Prostate gland (tissue), 2 donors: ENCODE results near the gene DDN.

Source experiments
- POLR2A ChIP-seq: fragments of 450-650 bp; IDR thresholded peaks from one replicate; pipeline ENCODE4 v1.6.1; 2016; ENCODE audit warnings: antibody characterized with exemption, mild to moderate bottlenecking
- TF ChIP-seq, protein P1 (sequence below), 4 experiments: fragments of 200-600 bp in 2 of 4; fragments of 450-650 bp in 2 of 4; sonication (generic) in 2 of 4; IDR thresholded peaks; 1 replicate in 3 of 4; 2 replicates in 1 of 4; pipeline ENCODE4 v1.5.1; 2016 to 2019; ENCODE audit warnings: antibody characterized with exemption in 4 of 4, mild to moderate bottlenecking in 2 of 4, moderate library complexity in 2 of 4

DNA sequence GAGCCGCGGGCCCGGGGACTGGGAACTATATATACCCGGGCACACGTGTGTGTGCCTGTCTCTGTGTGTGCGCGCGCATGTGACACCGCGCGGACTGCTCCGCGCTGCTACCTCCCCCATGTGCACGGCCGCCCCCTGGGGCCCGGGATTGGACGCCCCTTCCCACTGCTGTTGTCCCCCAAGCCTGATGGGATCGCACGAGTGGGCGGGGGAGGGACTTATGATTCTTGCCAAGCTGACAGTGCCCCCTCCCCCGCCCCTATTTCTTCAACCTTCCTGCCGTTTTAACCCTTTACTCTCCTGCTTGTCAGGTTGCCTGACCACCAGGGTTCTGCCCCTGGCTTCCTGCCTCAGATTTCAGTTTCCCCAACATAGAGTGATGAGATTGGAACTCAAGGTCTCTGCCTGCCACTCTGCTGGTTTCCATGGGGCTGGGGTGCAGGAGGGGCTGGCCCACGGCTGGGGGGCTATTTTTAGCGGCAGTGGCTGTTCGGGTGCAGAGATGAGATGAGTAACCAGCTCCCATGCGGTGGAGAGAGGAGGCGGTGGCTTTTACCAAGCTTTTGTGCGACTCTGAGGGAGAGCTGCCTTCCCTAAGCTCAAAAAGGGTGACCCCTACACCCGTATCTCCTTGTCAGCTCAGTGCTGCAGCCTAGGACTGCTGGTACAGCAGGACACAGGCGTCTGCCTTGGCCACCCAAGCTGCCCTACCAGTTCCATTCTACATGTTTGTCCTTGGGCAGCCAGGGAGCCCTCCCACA is at the start of gene DDN:
- TF ChIP-seq, protein P1, sequence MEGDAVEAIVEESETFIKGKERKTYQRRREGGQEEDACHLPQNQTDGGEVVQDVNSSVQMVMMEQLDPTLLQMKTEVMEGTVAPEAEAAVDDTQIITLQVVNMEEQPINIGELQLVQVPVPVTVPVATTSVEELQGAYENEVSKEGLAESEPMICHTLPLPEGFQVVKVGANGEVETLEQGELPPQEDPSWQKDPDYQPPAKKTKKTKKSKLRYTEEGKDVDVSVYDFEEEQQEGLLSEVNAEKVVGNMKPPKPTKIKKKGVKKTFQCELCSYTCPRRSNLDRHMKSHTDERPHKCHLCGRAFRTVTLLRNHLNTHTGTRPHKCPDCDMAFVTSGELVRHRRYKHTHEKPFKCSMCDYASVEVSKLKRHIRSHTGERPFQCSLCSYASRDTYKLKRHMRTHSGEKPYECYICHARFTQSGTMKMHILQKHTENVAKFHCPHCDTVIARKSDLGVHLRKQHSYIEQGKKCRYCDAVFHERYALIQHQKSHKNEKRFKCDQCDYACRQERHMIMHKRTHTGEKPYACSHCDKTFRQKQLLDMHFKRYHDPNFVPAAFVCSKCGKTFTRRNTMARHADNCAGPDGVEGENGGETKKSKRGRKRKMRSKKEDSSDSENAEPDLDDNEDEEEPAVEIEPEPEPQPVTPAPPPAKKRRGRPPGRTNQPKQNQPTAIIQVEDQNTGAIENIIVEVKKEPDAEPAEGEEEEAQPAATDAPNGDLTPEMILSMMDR (IDR thresholded peaks at IDR 0.05): no peak
- no peak for TF ChIP-seq POLR2A
